GF-D8 (cell line): ENCODE results near the gene C17orf78.
"Not testable (repeated sequence)": the region's sequence is repeated elsewhere in the genome, so short reads cannot be mapped to it uniquely, and the experiment has no call there.

Source experiments
- DNase-seq: peaks from one replicate; lab custom pipeline; 2025; lab: John Stamatoyannopoulos, UW

The C17orf78 gene

DNA sequence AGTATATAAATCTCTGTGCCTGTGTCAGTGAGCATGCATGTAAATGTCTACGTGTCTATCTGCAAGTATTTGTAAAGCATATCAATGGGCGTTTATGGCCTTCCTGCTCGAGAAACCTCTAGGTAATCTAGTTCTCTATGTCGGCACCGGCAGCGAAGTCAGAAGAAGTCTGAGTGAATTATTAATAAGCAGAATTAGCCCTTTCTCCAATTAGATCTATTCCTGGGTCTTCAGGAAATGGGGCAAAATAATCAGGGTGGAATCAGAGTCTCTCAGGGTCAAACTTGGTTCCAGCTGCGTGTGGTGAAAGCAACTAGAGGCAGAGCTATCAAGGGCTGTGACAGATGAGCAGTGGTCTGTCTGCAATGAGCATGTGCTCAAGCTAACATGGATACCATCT is at the start of gene C17orf78:
Gene C17orf78 (plus strand): TSS at position 280 of the 400 bp plus-strand sequence. CDS start 108 bp downstream, at position 388.
- DNase-seq, result no peak

DNA sequence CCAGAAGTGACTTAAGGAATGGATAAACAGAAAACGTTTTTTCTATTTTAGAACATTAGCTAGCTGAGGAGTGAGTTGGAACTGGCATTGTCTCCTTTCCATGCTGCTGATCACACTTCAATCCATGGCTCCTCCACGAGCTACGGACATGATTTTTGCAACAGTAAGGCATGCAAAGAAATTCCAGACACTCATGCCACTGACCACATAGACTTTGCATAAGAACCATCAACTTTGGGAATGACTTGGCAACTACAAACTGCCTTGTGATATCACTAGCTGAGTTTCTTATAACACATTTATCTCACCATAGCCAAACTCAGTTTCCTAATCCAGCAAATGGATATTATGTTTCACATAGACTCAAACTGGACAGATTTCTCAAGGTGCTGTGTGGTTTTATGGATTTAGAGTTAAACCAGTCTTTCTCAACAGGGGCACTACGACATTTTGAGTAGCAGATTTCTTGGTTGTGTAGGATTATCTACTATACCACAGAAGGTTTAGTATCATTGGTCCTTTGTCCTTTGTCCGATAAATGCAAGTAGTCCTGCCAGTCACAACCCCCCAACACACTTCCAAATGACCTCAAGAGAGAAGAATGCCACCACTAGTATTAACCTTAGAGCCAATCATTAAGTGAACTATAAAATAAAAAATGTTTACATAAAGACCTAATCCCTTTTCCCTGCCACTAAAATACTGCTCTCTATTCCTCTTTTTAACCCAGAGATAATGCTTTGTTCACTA is 48.3 kb upstream of the C17orf78 start:
- no peak for DNase-seq

DNA sequence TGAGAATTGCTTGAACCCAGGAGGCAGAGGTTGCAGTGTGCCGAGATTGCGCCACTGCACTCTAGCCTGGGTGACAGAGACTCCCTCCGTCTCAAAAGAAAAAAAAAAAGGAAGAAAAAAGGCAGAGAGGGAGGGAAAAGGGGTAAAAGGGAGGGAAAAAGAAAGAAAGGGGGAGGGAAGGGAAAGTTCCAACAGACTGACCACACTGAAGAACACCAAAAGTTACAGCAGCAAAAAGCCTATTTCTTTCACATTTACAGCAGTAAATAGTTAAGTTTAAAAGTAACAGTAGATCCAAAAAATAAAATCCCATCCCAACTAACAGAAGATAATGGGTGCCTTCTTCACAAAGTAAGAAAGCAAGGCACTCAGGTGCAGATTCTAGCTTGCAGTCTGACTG is 36.9 kb upstream of the C17orf78 start:
- DNase-seq, result no peak

DNA sequence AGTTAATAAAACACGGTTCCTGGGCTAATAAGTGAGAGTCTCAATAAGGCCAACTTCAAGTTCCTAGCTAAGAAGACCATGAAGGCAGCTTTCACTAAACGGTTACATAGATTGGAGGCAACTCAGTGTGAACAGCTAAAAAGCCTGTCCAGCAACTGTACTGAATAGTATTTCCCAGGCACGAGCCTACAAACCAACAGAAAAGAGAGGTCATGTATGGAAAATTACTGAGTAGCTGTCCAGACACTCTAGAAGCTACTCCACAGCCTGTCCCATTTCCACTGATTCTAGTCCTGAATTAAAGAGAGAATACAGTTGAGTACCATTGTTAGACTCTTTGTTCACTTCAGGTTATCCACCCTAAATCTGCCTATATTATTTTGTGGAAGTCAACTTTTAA is 36.5 kb upstream of the C17orf78 start:
- DNase-seq, result no peak

DNA sequence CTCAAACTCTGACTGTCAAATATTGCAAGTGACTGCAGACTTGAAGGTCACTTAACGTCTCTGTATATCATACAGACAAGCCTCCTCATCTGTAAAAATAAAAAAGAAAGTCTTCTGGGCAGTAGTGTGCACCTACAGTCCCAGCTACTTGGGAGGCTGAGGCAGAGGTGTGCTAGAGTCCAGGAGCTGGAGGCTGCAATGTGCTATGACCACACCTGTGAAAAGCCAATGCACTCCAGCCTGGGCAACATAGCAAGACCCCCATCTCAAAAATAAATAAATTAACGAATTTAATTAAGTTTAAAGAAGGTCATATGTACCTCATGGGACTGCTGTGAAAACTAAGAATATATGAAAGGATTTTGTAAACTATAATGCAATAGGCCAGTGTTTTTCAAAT is 35.0 kb upstream of the C17orf78 start:
- no peak for DNase-seq

DNA sequence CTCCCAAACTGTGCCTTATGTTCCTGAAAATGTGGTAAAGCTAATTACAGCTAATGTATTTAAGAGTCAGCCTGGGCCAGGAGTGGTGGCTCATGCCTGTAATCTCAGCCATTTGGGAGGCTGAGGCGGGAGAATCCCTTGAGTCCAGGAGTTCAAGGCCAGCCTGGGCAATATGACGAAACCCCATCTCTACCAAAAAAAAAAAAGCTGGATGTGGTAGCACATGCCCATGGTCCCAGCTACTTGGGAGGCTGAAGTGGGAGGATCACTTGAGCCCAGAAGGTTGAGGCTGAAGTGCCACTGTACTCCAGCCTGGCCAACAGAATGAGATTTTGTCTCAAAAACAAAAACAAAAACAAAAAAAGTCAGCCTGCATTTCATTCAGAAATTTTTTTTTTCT is 33.2 kb upstream of the C17orf78 start:
- no peak for DNase-seq

DNA sequence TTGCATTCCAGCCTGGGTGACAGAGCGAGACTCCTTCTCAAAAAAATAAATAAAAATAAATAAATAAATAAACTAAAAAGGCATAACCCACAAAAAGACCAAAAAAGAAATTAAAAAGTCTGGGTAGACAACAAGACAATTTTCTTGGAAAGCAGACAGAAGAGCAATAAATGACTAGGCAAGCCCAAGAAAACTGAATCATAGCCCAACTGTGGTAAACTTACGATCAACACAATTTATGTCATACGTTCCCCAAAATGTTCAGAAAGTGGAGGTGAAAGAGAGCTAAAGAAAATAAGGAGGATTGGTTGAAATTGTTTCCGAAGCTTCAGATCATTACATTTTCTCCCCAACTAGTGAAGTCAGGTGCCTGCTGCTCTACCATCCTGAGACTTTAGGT is 31.3 kb upstream of the C17orf78 start:
- DNase-seq, result no peak

DNA sequence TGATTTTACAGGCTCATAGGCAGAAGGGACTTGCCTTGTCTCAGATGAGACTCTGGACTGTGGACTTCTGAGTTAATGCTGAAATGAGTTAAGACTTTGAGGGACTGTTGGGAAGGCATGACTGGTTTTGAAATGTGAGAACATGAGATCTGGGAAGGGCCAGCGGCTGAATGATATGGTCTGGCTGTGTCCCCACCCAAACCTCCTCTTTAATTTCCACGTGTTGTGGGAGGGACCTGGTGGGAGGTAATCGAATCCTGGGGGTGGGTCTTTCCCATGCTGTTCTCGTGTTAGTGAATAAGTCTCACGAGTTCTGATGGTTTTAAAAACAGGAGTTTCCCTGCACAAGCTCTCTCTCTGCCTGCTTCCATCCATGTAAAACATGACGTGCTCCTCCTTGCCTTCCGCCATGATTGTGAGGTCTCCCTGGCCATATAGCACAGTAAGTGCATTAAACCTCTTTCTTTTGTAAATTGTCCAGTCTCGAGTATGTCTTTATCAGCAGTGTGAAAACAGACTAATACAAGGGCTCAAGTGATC is 28.9 kb upstream of the C17orf78 start:
- DNase-seq, result not testable (repeated sequence)

DNA sequence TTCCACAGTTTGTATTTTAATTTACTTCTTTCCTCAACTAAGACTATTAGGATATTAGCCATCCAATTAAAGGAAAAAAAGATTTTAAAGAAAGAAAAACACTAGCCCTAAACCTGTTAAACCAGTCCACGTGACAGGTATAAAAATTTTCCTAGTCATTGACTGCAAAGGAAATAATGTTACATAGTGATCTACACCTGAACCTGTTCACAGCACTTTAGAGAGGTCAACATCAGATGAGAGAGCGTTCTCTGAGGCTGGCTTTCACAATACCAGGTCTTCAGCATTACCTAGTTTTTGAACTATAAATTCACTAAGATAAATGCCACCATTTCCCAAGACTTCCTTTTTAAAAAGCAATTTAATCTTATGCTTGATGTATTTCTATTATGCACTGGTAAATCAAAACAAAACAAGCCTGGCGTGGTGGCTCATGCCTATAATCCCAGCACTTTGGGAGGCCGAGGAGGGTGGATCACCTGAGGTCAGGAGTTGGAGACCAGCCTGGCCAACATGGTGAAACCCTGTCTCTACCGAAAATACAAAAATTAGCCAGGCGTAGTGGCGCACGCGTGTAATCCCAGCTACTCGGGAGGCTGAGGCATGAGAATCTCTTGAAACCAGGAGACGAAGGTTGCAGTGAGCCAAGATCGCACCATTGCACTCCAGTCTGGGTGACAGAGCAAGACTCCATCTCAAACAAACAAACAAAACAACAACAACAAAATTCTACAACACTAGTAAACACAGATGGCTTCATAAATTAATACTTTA is 18.8 kb upstream of the C17orf78 start:
- not testable (repeated sequence) for DNase-seq

DNA sequence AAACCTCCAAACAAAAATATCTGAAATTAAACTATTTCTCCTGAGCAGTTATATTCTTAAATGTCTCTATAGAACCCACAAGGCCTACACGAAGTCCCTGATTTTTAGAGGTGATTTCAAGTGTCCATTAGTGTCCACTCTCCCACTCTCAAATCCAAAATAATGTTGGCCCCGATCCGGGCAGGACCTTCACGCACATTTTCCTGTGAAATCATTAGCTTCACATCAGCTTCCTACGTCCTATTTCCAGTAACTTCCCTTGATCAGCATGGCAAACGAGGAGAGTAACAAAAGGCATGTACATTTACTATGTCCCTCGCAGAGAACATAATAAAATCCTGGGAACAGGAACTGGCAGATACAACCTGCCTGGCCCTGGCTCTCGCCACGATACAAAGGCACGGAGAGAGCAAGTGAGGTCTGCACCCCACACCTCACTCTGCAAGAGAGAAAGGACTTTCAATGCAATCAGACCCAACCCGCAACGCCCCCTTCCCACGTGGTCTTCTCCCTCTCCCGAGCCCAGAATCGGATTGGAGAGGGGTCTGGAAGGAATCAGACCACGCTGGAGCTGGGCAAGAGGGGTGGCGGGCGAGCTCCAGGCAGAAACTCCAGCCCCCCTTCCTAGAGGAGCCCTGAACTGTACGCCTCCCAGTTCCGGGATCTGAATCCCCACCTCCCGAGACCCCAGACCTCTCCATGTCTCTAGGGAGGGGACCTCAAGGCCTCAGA is 17.5 kb upstream of the C17orf78 start:
- DNase-seq, result peak; percentile 32

DNA sequence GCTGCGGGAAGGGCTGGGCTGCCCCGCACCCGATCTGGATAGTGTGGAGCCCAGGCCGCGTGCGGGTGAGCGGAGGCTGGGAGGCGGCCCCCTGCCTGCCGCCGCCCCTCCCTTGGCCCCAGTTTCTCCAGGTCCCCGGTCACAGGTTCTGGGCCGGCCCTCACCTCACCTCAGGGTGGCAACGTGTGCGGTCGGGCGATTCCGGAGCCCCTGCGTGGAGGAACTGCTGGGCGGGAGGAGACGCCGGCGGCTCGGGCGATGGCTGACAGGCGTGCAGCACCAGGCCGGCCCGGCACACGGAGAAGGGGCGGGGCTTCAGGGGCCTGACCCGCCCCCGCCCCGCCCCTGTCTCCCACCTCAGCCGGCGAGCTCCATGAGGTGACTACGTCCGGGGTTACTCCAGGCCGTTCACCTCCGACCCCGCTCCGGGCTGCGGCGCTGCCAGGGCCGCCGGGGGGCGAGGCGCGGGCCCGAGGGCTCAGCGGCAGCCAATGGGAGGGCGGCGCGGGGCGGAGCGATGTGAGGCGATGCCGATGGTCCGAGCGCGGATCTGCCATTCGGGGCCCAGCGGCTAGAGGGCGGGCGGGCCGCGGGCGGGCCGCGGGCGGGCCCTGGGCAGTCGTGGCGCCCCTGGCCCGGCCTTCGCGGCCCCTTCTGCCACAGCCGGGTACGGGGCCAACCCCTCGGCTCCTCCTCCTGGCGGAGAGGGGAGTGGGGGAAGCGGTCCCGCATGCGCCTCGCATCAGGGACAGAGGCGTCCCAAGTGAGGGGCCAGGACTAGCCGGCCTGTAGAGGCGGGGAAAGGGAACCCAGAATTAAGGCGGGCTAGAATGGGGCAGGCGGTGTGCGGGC is 16.7 kb upstream of the C17orf78 start:
- peak; percentile 89 for DNase-seq

DNA sequence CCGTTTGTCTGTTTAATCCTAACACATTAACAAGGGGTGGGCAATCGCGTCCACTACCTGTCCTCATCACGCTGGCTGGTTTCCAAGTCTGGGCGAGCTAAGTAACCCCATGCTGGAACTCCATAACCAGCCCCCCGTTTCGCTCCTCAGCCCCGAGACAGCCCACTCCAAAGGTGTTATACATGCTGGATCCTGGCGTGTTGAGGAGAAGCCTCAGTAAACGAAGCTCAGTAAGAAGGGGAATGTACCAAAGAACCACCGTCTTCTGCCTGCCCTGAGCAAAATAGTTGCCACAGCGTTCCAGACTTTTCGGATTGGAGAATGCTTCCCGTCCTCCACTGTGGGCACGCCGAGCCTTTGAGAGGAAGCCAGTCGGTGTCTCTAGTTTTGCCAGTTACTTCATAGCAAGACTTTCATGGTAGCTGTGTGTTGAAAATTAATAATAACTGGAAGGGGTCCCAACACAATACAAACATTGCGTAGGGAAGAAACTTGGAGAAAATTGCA is 16.1 kb upstream of the C17orf78 start:
- DNase-seq, result no peak

DNA sequence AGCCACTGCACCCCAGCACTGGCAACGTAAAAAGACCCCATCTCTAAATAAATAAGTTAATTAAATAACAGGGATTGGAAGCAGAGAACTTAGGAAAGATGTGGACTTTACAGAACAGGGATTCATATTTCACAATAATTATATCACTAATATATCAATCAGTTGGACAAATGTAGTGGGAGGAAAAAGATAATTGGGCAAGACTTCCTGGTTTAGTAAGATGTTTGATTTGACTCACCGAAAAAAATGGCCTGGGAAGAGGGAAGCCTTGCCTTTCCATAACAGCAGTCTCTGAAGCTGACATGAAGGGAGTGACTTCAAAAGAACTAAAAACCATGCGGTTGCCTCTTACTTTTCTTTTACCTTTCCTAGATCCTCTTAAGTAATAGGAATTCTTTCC is 15.2 kb upstream of the C17orf78 start:
- peak; percentile 5 for DNase-seq

DNA sequence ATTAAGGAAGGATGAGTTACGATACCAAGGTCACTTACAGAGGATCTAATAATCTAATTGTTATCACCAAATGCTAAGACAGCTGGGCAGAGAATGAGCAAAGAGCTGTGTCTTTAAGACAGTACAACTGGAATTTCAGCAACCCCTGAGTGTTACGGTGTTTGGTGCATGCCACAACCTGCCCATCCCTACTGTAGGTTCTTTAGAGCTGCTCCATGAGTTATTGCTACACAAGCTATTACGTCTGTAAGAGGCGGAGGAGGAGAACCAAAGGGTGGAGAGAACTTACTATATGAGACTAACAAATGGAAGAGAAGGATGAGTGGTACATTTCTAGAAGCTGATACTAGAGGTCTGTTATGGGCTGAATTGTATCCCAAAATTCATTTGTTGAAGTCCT is 14.2 kb upstream of the C17orf78 start:
- no peak for DNase-seq

DNA sequence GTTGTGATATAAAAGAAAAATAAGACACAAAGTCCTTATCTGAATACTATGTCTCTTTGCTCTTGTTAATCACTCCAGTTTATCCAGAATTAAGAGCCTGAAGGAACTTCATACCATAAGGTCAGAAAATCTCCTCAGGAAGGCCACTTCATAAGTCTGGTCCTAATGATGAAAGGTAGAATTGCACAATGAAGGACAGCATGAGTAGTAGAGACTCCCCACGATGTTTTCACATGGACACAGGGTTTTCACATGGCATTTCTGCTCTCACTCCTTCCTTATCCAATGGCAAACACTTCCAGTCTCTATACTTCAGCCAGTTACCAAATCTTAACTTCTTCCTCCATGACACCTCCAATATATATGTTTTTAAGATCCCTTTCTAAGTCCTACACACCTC is 10.2 kb upstream of the C17orf78 start:
- no peak for DNase-seq

DNA sequence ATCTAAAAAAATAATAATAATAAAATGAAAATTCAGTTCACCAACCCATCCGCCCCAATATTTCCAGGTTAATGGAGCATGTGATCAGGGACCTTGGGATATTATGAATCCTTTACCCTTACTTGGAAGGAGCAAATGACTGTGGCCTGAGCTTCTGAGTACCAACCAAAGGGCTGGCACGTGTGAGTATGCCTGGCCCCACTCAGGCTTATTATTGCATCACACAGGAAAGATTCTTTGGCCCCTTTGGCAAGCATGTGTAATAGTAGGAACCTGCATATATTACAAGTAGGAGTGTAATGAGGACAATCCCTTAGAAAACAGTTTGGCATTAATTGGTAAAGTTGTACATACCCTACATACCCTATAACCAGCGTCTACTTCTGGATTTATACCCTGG is 7.2 kb upstream of the C17orf78 start:
- DNase-seq, result peak; percentile 28

DNA sequence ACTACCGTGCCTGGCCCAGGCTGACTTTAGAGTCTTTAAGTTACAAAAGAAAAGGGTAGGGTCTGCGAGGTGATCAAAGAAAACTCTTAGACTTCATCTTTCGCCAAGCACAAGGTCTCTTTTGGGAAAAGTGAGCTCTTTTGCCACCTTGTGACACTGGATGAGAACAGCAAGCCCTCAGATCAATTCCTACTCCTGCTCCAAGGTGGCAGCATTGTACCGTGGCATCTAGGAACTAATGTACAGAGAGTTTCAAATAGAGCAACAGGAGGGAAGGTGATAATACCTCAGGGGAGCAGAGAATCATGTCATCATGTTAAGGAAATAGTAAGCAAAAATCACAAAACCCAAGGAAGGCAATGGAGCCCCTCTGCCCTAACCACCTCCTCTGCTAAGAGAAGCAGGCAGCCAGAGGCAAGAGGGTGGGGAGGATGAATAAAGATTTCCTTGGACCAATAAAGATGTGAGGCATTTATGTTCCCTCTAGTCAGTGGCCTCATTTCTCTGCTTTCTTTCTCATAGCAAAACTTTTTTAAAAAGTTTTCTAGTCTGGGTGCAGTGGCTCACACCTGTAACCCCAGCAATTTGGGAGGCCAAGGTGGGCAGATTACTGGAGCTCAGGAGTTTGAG is 2.1 kb upstream of the C17orf78 start:
- DNase-seq, result peak; percentile 56

DNA sequence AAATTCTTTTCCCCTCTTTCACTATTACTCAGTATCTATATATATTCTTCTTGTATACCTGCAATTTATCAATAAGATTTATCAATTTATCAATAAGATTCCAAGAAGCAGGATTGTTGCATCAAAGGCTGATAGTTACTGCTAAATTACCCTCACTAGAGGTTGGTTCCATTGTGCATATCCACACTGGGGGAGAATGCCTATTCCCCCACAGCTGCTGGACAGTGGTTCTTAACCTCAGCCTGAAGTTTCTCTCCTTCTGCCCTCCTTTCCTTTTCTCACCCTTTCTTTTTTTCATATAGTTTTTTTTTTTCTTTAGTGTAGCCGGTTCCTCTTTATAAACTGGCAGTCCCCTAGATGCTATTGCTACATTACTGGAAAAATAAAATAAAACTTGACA is 6.3 kb downstream of the C17orf78 start:
- DNase-seq, result no peak

DNA sequence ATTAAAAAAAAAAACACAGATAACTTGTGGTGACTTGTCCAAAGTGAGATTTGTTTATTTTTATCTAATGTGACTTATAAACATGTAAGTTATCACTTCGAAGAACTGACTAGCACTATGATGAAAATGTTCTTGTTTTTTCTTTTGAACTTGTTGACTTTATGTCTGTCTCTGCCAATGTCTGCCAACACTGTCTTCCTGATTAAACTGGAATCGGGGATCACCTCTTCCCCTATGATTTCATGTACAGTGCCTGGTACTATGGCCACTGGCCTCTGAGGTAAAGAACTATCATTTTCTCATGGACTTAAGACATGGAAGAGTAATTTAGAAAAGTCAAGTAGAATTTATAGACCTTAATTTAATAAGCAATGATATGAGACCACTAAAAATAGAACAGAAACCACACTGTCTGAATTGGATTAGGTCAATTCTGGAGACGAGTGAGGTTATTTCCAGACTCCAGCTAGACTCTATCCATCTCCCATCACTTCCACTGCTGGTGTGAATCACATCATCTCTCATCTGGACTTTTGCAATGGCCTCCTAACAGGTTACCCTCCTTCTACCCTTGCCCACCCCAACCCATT is 8.9 kb downstream of the C17orf78 start:
- no peak for DNase-seq

DNA sequence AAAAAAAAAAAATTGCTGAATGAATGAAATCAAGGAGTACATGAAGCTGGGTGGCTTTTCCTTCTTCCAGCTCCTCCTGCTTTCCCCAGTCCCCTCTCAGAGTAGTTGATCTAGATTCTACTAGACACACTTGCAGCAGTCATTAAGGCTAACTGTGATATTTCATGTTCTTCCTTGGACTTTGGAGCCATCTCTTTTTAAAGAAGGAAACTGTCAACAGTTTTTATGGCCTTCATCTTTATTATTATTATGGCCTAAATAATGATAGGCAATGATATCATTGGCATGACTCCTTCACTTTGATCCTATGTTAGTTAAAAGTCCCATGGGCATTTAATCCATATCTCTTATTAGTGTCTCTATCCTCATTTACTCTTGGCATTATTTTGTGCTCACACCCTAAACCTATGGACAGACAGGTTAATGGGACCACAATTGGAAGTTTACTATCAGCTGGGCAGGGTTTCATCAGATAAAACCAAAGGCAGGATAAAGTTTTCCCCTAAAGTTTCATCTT is 9.7 kb downstream of the C17orf78 start:
- DNase-seq, result no peak
